Measurements from ENCODE around the gene KRTAP4-1. TPM values are rescaled to one million over a fixed set of nuclear protein-coding genes. Genes with fewer than 3 reads are reported as not detected.
"Not testable (repeated sequence)": the region's sequence is repeated elsewhere in the genome, so short reads cannot be mapped to it uniquely, and the experiment has no call there.

The KRTAP4-1 gene
- total RNA-seq, 1 donor from 2014 or later, result not detected

- DNase-seq (ENCODE audit: low spot score), result no peak
- intact Hi-C loops (cut with DNase I), result no loop called here
- no peak for ATAC-seq
These were observed 6.9 kb downstream of the KRTAP4-1 start, which contains the start of gene KRTAP4-2 for GRCh38 chr17:41177727-41178271. Gene KRTAP4-2, minus strand, starts transcription at chr17:41178221. Its CDS starts 57 bp downstream, at chr17:41178164.

GRCh38 chr17:41176744-41177387 lies 7.8 kb downstream of the KRTAP4-1 start:
- intact Hi-C loops (cut with DNase I), result no loop called here
- no peak for DNase-seq (ENCODE audit: low spot score)
- no peak for ATAC-seq

- ATAC-seq (no peak), DNase-seq (ENCODE audit: low spot score) (no peak)
- intact Hi-C loops (cut with DNase I), result no loop called here
These were observed 12.8 kb downstream of the KRTAP4-1 start for GRCh38 chr17:41171886-41172285.

GRCh38 chr17:41168121-41168520 lies 16.6 kb downstream of the KRTAP4-1 start, which contains the start of gene KRTAP4-3:
Gene KRTAP4-3, minus strand, starts transcription at chr17:41168221. Its CDS starts 49 bp downstream, at chr17:41168172.
- ATAC-seq (no peak), DNase-seq (ENCODE audit: low spot score) (no peak)
- intact Hi-C loops (cut with DNase I), result no loop called here

- ATAC-seq, result no peak
- intact Hi-C loops (cut with DNase I), result no loop called here
- no peak for DNase-seq (ENCODE audit: low spot score)
These were observed 17.1 kb downstream of the KRTAP4-1 start for GRCh38 chr17:41167561-41167960.

GRCh38 chr17:41163828-41164227 lies 20.9 kb downstream of the KRTAP4-1 start:
- no peak for ATAC-seq
- no peak for DNase-seq (ENCODE audit: low spot score)
- intact Hi-C loops (cut with DNase I), result no loop called here

GRCh38 chr17:41160648-41161047 lies 24.1 kb downstream of the KRTAP4-1 start, which contains the start of gene KRTAP4-4:
Gene KRTAP4-4, minus strand, starts transcription at chr17:41160748. Its CDS starts 57 bp downstream, at chr17:41160691.
- DNase-seq (ENCODE audit: low spot score) (no peak), ATAC-seq (no peak)
- intact Hi-C loops (cut with DNase I), result no loop called here

- intact Hi-C loops (cut with DNase I); ATAC-seq; DNase-seq (ENCODE audit: low spot score): not testable (repeated sequence)
These were observed 24.5 kb downstream of the KRTAP4-1 start for GRCh38 chr17:41160190-41160589.

GRCh38 chr17:41153856-41154255 lies 30.9 kb downstream of the KRTAP4-1 start:
- ATAC-seq (no peak), DNase-seq (ENCODE audit: low spot score) (no peak)
- intact Hi-C loops (cut with DNase I), result no loop called here

GRCh38 chr17:41151525-41151924 lies 33.2 kb downstream of the KRTAP4-1 start:
- no peak for ATAC-seq
- no peak for DNase-seq (ENCODE audit: low spot score)
- intact Hi-C loops (cut with DNase I), result no loop called here

- ATAC-seq (no peak), DNase-seq (ENCODE audit: low spot score) (no peak)
- intact Hi-C loops (cut with DNase I), result no loop called here
These were observed 34.7 kb downstream of the KRTAP4-1 start for GRCh38 chr17:41150026-41150425.

GRCh38 chr17:41149652-41149985 lies 35.1 kb downstream of the KRTAP4-1 start, which contains the start of gene KRTAP4-5:
Gene KRTAP4-5, minus strand, starts transcription at chr17:41149825. Its CDS starts 58 bp downstream, at chr17:41149767.
- DNase-seq (ENCODE audit: low spot score) (no peak), ATAC-seq (no peak)
- intact Hi-C loops (cut with DNase I), result loop anchor here (2.0 to 10.0 kb wide), 2 partner anchors 65 to 95 kb away; partner anchors contain the start of gene KRTAP9-4

GRCh38 chr17:41148971-41149651 lies 35.6 kb downstream of the KRTAP4-1 start:
- not testable (repeated sequence) for ATAC-seq; DNase-seq (ENCODE audit: low spot score)
- intact Hi-C loops (cut with DNase I), result loop anchor here (2.0 to 10.0 kb wide), 2 partner anchors 66 to 96 kb away; partner anchors contain the start of gene KRTAP9-4

GRCh38 chr17:41147531-41148204 lies 37.0 kb downstream of the KRTAP4-1 start:
- ATAC-seq (no peak), DNase-seq (ENCODE audit: low spot score) (no peak)
- intact Hi-C loops (cut with DNase I), result loop anchor here (2.0 to 10.0 kb wide), 2 partner anchors 67 to 97 kb away; partner anchors contain the start of gene KRTAP9-4

- DNase-seq (ENCODE audit: low spot score) (no peak), ATAC-seq (no peak)
- intact Hi-C loops (cut with DNase I), result loop anchor here (10.0 kb wide), 1 partner anchor 100 kb away; the partner anchor contains the start of gene KRTAP9-4
These were observed 39.5 kb downstream of the KRTAP4-1 start for GRCh38 chr17:41145261-41145660.

- DNase-seq (ENCODE audit: low spot score) (no peak), ATAC-seq (no peak)
These were observed 39.9 kb downstream of the KRTAP4-1 start for GRCh38 chr17:41144846-41145245.

GRCh38 chr17:41141361-41141760 lies 43.4 kb downstream of the KRTAP4-1 start:
- no peak for ATAC-seq
- no peak for DNase-seq (ENCODE audit: low spot score)
- intact Hi-C loops (cut with DNase I), result loop anchor here (10.0 kb wide), 1 partner anchor 103 kb away; the partner anchor contains the start of gene KRTAP9-4

More at GRCh38 chr17:41144846-41145245, 39.9 kb downstream of the KRTAP4-1 start:
- intact Hi-C loops (cut with DNase I), result loop anchor here (10.0 kb wide), 1 partner anchor 100 kb away; the partner anchor contains the start of gene KRTAP9-4

- ATAC-seq, result no peak
These were observed 44.2 kb downstream of the KRTAP4-1 start, which contains the start of gene KRTAP4-6 for GRCh38 chr17:41140360-41141131. Gene KRTAP4-6, minus strand, starts transcription at chr17:41140544. Its CDS starts 57 bp downstream, at chr17:41140487.

More at GRCh38 chr17:41140360-41141131, 44.2 kb downstream of the KRTAP4-1 start, which contains the start of gene KRTAP4-6:
- DNase-seq (ENCODE audit: low spot score), result no peak
- intact Hi-C loops (cut with DNase I), result loop anchor here (10.0 kb wide), 1 partner anchor 104 kb away; the partner anchor contains the start of gene KRTAP9-4

All from sciatic nerve (tissue), 2 donors.